OCI-LY1 (cell line): ENCODE results near the gene AFF4.

ENCODE experiments used
- H2AFZ ChIP-seq: fragments of 200-600 bp; sonication (generic), shearing (Covaris generic); 2 replicates; pipeline ENCODE4 v1.6.0; 2014; ENCODE audit warnings: antibody characterized with exemption, mild to moderate bottlenecking, low read length
- H3F3A ChIP-seq: fragments of 200-600 bp; sonication (generic), shearing (Covaris generic); 2 replicates; pipeline ENCODE4 v1.6.0; 2014; ENCODE audit warnings: mild to moderate bottlenecking, antibody characterized with exemption, low read length, moderate library complexity; ENCODE audit not compliant: insufficient read depth
- H3K27ac ChIP-seq: fragments of 200-600 bp; sonication (generic); 2 replicates; pipeline ENCODE4 v1.5.1; 2014; ENCODE audit warnings: low read length, mixed run types, mild to moderate bottlenecking, low read depth; ENCODE audit not compliant: poor library complexity, severe bottlenecking
- H3K27me3 ChIP-seq: fragments of 200-600 bp; sonication (generic); 2 replicates; pipeline ENCODE4 v1.6.0; 2014; ENCODE audit warnings: antibody characterized with exemption, mild to moderate bottlenecking, low read length, moderate library complexity; ENCODE audit not compliant: insufficient read depth
- H3K36me3 ChIP-seq: fragments of 200-600 bp; sonication (generic); 2 replicates; pipeline ENCODE4 v1.6.1; 2014; ENCODE audit warnings: mild to moderate bottlenecking, antibody characterized with exemption, low read length, moderate library complexity, mixed read lengths; ENCODE audit not compliant: insufficient read depth
- H3K4me1 ChIP-seq: fragments of 200-600 bp; sonication (generic); 2 replicates; pipeline ENCODE4 v1.5.1; 2014; ENCODE audit warnings: mild to moderate bottlenecking, low read length, moderate library complexity; ENCODE audit not compliant: insufficient read depth, severe bottlenecking
- H3K4me2 ChIP-seq: fragments of 200-600 bp; sonication (generic), shearing (Covaris generic); 2 replicates; pipeline ENCODE4 v1.6.1; 2014; ENCODE audit warnings: low read length
- H3K4me3 ChIP-seq: fragments of 200-600 bp; sonication (generic); 2 replicates; pipeline ENCODE4 v1.5.1; 2014; ENCODE audit warnings: low read length, low read depth, mild to moderate bottlenecking, mixed read lengths; ENCODE audit not compliant: poor library complexity, severe bottlenecking
- H3K79me2 ChIP-seq: fragments of 200-600 bp; shearing (Covaris generic); 2 replicates; pipeline ENCODE4 v1.6.1; 2016; ENCODE audit warnings: mixed run types, low read length, mixed read lengths; ENCODE audit not compliant: insufficient read depth
- H3K9ac ChIP-seq: fragments of 200-600 bp; sonication (generic), shearing (Covaris generic); 2 replicates; pipeline ENCODE4 v1.6.1; 2014; ENCODE audit warnings: mild to moderate bottlenecking, low read length, mixed read lengths
- H3K9me2 ChIP-seq: fragments of 200-600 bp; sonication (generic), shearing (Covaris generic); 2 replicates; pipeline ENCODE4 v1.6.1; 2014; ENCODE audit warnings: low read depth, mild to moderate bottlenecking, low read length, mixed read lengths
- H3K9me3 ChIP-seq: fragments of 200-600 bp; shearing (Covaris generic); 2 replicates; pipeline ENCODE4 v1.6.1; 2014; ENCODE audit warnings: low read length, mixed read lengths
- H4K20me1 ChIP-seq: fragments of 200-600 bp; sonication (generic), shearing (Covaris generic); 2 replicates; pipeline ENCODE4 v1.6.0; 2016; ENCODE audit warnings: mild to moderate bottlenecking, low read length; ENCODE audit not compliant: insufficient read depth
- EZH2 ChIP-seq: fragments of 200-600 bp; sonication (generic), shearing (Covaris generic); IDR thresholded peaks from 2 replicates; pipeline ENCODE4 v1.8.0; 2017; ENCODE audit warnings: borderline replicate concordance, mixed run types, mild to moderate bottlenecking, antibody characterized with exemption, low read length, moderate library complexity, mixed read lengths
- TF ChIP-seq, protein P1 (sequence below): fragments of 200-600 bp; sonication (generic), shearing (Covaris generic); IDR thresholded peaks from 2 replicates; pipeline ENCODE4 v1.5.1; 2017; ENCODE audit warnings: mild to moderate bottlenecking, antibody characterized with exemption, low read length, moderate library complexity, mixed read lengths

Gene AFF4

GRCh38 chr5:132999246-132999645 is 35.8 kb upstream of the AFF4 start:
- H3K27ac ChIP-seq = no peak overlapping the region
- H3K9me3 ChIP-seq = no peaks in the 10 kb centered on the region
- H4K20me1 ChIP-seq = no peaks in the 10 kb centered on the region
- H3K79me2 ChIP-seq = no peaks in the 10 kb centered on the region
- H3K4me2 ChIP-seq = no peak overlapping the region
- H3K27me3 ChIP-seq = no peaks in the 10 kb centered on the region
- H3K9me2 ChIP-seq = no peaks in the 10 kb centered on the region
- H3K4me1 ChIP-seq = no peaks in the 10 kb centered on the region
- no peak overlapping the region for H2AFZ ChIP-seq
- peaks cover 27% of the 10 kb centered on the region for H3K36me3 ChIP-seq
- no peaks in the 10 kb centered on the region for H3F3A ChIP-seq
- TF ChIP-seq, protein P1, sequence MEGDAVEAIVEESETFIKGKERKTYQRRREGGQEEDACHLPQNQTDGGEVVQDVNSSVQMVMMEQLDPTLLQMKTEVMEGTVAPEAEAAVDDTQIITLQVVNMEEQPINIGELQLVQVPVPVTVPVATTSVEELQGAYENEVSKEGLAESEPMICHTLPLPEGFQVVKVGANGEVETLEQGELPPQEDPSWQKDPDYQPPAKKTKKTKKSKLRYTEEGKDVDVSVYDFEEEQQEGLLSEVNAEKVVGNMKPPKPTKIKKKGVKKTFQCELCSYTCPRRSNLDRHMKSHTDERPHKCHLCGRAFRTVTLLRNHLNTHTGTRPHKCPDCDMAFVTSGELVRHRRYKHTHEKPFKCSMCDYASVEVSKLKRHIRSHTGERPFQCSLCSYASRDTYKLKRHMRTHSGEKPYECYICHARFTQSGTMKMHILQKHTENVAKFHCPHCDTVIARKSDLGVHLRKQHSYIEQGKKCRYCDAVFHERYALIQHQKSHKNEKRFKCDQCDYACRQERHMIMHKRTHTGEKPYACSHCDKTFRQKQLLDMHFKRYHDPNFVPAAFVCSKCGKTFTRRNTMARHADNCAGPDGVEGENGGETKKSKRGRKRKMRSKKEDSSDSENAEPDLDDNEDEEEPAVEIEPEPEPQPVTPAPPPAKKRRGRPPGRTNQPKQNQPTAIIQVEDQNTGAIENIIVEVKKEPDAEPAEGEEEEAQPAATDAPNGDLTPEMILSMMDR = no peak
- TF ChIP-seq EZH2 = no peak
- H3K4me3 ChIP-seq = no peak overlapping the region
- H3K9ac ChIP-seq = no peak overlapping the region

DNA sequence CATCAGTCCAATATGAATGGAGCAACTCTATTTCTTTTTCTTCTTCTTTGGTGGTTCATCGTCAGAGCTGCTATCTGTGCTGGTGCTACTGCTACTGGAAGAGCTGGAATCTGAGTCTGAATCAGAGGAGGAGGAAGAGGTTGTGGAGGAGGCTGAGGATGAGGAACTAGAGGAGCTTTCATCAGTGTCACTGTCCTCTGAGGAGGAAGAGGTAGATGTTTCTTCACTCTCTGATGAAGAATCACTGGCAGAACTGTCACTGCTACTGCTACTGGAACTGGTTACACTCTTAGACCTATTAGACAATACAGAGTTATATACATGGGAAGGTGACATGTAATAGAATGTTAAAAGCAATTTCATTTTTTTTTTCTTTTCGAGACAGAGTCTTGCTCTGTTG is 35.1 kb upstream of the AFF4 start:
- Histone ChIP-seq H3K4me3 (no peak overlapping the region), H3K9ac (no peak overlapping the region), H3K79me2 (no peaks in the 10 kb centered on the region), H3K9me3 (no peaks in the 10 kb centered on the region), H4K20me1 (no peaks in the 10 kb centered on the region), H3K9me2 (no peaks in the 10 kb centered on the region), H3K27ac (no peak overlapping the region), H3K4me1 (no peaks in the 10 kb centered on the region), H2AFZ (no peak overlapping the region), H3K27me3 (no peaks in the 10 kb centered on the region), H3K36me3 (peaks cover 27% of the 10 kb centered on the region), H3K4me2 (no peak overlapping the region), H3F3A (no peaks in the 10 kb centered on the region)
- TF ChIP-seq, protein P1 = no peak
- no peak for TF ChIP-seq EZH2

DNA sequence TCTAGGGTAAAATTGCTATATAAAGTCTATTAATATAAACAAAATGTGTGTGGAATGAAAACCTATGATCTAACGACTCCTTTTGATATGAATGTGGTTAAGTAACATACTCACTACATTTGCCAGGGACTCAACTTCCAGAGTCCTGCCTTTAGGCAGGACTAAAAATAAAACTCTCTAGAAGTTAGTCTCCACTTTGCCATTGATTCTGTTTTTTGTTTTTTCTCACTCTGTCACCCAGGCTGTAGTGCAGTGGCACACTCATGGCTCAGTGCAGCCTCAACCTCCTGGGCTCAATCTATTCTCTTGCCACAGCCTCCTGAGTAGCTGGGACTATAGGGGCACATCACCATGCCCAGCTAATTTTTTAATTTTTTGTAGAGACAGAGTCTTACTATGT is 32.9 kb upstream of the AFF4 start:
- Histone ChIP-seq H3K36me3 (peaks cover 17% of the 10 kb centered on the region; the same call in 1 of the 2 replicates), H4K20me1 (no peaks in the 10 kb centered on the region), H3K27me3 (no peaks in the 10 kb centered on the region), H3K4me1 (no peaks in the 10 kb centered on the region), H3K79me2 (no peaks in the 10 kb centered on the region), H3K4me2 (no peak overlapping the region), H3K27ac (no peak overlapping the region), H3K9me3 (no peaks in the 10 kb centered on the region), H3F3A (no peaks in the 10 kb centered on the region), H3K4me3 (no peak overlapping the region), H3K9me2 (no peaks in the 10 kb centered on the region), H2AFZ (no peak overlapping the region), H3K9ac (no peak overlapping the region)
- TF ChIP-seq, protein P1 = no peak
- TF ChIP-seq EZH2 = no peak
